ENCODE measurements around the gene LZTR1.
"Not testable (repeated sequence)": the region's sequence is repeated elsewhere in the genome, so short reads cannot be mapped to it uniquely, and the experiment has no call there.

LZTR1 gene

GRCh38 chr22:20996598-20997535 is 14.8 kb downstream of the LZTR1 start:
- no peak for DNase-seq (ENCODE audit: low read depth in 2 of 2)

DNA sequence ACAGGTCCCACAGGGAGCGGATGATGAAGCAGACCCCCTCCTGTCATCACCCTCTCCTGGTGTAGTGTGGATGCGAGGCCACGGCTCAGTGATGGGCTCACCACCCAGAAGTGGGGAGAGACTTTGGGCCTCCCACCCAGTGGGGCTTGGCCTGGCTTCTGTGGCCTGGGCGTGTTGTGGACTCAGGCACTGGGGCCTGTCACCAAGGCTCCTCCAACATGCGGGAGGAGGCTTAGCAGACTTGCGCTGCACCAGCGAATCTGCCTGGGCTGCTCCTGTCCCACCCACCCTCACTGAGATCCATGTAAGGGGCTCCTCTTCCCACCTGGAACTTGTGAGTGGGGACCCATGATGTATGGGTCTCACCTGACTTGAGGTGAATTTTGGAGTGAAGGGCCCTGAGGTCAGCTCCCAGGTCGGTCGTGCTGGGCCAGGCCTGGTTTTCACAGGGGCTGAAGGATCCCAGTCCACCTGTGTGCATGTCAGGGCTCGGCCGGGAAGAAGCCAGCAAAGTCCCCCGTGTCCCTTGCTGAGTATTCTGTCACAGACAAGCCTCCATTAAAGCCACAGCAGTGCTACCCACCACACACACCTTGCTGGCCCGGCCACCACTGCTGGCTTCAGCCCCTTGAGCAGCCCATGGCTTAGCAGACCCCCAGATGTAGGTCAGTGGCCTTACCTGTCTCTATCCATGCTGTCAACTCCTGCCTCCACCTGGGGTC is 15.6 kb downstream of the LZTR1 start:
- no peak for DNase-seq (ENCODE audit: low read depth in 2 of 2)

DNA sequence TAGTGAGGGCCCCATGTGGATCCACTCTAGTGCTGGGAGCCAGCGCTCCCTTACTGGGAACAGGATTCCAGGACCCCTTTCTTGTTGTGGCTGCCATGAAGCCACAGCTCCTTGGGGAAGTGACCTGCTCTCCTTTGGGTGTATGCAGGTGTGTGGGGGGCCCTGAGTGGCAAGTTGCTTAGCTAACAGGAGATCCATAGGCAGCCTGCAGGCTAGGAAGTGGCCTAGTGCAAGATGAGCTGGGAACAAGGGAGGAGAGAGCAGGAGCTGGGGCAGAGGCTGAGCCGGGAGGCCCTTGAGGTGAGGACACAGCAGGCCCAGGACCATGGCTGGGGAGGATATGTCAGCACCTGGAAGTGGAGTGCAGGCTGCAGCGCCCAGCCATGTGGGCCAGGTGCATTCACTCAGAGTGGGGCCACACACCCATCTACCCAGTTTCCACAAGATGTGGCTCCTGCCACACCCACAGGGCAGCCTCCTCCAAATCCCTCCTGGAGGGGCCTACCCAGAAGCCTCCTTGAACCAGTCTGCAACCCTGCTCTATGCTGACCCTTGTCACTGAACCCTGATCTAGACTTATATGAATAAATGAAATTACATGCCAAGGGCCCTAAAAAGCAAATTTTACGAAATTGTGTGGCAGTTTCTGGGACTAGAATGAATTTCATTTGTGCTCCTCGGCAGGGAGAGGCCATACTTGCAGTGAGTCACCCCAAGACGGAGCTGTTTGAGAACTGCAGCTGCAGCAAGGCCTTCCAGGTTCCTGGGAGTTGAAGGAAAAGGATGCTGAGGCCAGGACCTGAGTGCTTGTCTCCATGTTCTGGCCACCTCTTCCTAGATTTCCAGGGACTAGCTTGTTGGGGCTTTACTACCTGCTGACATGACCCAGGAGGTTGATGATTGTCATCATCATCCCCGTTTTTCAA is 16.6 kb downstream of the LZTR1 start:
- no peak for DNase-seq (ENCODE audit: low read depth in 2 of 2)

DNA sequence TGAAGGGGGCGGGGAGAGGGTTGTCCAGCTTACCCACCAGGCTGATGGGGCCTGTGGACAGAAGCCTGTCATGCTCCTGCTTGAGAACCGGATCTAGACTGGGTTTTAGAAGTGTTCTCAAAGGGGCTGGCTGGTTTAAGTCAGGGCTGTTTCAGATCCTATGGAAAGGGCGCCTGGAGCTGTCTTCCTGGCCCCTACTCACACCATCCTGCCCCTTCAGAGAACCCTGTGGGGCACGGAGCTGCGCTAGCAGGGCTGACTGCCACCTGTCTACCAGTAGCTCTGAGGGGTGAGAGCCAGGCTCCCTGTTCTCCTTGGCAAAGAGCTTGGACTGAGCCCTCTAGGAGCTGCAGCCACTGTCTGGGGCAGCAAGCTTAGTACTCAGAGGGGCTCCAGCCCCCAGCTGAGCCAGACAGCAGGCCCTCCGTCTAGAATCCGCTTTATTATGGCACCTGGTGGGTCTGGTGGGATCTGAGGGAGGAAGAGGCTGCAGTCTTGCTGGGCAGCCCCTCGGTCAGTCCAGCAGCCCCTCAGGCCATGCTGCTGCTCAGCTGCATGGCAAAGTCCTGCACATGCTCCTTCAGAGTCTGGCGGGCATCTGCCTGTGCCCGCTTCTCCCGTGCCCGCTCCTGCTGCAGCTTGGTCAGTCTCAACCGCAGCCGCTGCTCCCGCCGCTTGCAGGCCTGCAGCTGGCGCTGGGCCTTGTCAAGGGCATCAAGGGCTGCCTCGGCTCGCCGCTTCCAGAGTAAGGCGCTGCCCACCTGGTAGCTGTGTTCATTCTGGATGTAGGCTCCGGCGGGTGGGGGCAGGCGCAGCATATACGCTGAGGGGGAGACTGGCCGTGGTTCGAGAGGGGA is 17.5 kb downstream of the LZTR1 start:
- no peak for DNase-seq (ENCODE audit: low read depth in 2 of 2)

GRCh38 chr22:21000207-21000986 is 18.3 kb downstream of the LZTR1 start:
- no peak for DNase-seq (ENCODE audit: low read depth in 2 of 2)

DNA sequence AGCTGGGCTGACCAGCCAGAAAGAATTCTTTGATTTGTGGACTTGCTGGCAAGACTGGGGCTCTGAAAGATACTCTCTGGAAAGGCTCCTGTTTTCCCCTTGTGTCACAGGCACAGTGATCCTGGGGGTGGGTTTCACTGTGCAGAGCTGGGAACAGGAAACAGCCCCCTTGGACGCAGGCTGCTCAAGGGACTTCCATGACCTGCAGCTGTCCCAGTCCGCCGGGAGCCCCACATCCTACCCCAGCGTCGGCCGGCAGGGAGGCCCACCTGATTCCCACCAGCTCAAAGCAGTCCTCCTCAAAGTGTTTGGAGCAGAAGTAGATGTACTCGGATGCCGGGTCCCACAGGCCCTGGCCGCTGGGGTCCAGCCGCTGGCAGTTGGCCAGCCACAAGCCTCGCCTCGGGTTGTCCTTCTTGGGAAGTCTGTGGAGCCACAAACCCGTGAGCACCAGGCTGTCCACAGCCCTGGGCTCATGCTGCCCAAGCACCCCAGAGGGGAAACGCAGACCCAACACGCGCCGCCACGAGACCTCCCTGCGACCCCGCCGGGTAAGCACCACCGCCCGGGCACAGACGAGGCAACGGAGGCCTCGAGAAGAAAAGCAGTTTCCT is 19.0 kb downstream of the LZTR1 start:
- DNase-seq (ENCODE audit: low read depth in 2 of 2): no peak

- peak; percentile 93 to 96 for DNase-seq (ENCODE audit: low read depth in 2 of 2)
These were observed 19.7 kb downstream of the LZTR1 start, which contains the start of gene THAP7 for GRCh38 chr22:21001601-21002325. Gene THAP7 (minus strand): TSS chr22:21002118. CDS start chr22:21001911, 207 bp downstream.

DNA sequence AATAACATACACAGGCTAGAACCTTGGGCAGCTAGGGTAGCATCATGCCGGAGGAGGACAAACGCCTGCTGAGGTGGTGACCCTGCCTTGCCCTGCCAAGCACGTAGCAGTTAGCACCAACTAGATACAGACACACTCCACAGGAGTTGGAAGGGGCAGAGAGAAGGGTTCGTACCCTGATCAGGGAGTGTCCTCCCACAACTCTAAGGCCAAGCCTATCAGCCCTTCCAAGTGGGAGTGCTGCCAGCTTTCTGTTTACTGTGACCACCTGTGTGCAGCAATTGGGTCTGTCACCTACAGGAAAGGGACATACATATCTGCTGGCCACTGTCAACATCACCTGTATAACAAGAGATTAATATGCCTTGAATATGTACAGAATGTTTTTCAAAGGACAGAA is 21.7 kb downstream of the LZTR1 start:
- no peak for DNase-seq (ENCODE audit: low read depth in 2 of 2)

DNA sequence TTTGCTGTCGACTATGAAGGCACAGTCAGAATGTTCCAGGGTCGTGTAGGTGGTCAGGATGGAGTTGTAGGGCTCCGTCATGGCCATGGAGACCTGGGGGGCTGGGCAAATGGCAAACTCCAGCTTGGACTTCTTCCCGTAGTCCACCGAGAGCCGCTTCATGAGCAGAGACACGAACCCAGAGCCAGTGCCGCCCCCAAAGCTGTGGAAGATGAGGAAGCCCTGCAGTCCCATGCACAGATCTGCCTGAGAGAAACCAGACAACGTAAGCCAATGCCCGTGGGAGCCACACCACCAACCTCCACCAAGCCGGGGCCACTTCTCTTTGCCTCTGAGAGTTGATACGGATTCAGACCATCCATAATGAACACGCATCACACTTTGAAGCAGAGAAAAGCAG is 27.1 kb downstream of the LZTR1 start:
- not testable (repeated sequence) for DNase-seq (ENCODE audit: low read depth in 2 of 2)

- no peak for DNase-seq (ENCODE audit: low read depth in 2 of 2)
These were observed 27.7 kb downstream of the LZTR1 start for GRCh38 chr22:21009638-21010425.

GRCh38 chr22:21010426-21011113 is 28.5 kb downstream of the LZTR1 start:
- no peak for DNase-seq (ENCODE audit: low read depth in 2 of 2)

- DNase-seq (ENCODE audit: low read depth in 2 of 2): no peak
These were observed 30.6 kb downstream of the LZTR1 start for GRCh38 chr22:21012446-21013407.

GRCh38 chr22:21013657-21014201 is 31.6 kb downstream of the LZTR1 start:
- DNase-seq (ENCODE audit: low read depth in 2 of 2): no peak

GRCh38 chr22:21014202-21014725 is 32.2 kb downstream of the LZTR1 start:
- DNase-seq (ENCODE audit: low read depth in 2 of 2): peak; percentile 63 to 87

- no peak for DNase-seq (ENCODE audit: low read depth in 2 of 2)
These were observed 32.8 kb downstream of the LZTR1 start, which contains the start of gene P2RX6 for GRCh38 chr22:21014726-21015465. Gene P2RX6 (plus strand): TSS chr22:21015165. CDS start chr22:21015175, 10 bp downstream.
